GM18951 (cell line): Measurements from ENCODE around the gene TUBB4B.

Experiments used
- POLR2A ChIP-seq: IDR thresholded peaks from 4 replicates; pipeline ENCODE4 v1.6.1; 2011; ENCODE audit warnings: mild to moderate bottlenecking; ENCODE audit not compliant: insufficient read length, insufficient read depth; ENCODE audit errors: extremely low read depth
- in situ Hi-C: fragments of 300-500 bp; cut with MboI; formaldehyde crosslinking; loops from one replicate; pipeline ENCODE4 v1.12.0; 2022; ENCODE audit warnings: low sequenced_read_pairs, mixed read lengths, inconsistent platforms; ENCODE audit not compliant: unreplicated experiment

TUBB4B gene

GRCh38 chr9:137218212-137218753 is 22.8 kb upstream of the TUBB4B start:
- in situ Hi-C loops: no loop called here
- TF ChIP-seq POLR2A: no peak

GRCh38 chr9:137218754-137219271 is 22.3 kb upstream of the TUBB4B start:
- no peak for TF ChIP-seq POLR2A
- in situ Hi-C loops: no loop called here

GRCh38 chr9:137219757-137220316 is 21.2 kb upstream of the TUBB4B start:
- in situ Hi-C loops: loop anchor here (10.0 kb wide), 1 partner anchor 95 kb away; no protein-coding TSS in a partner anchor
- no peak for TF ChIP-seq POLR2A

- TF ChIP-seq POLR2A: no peak
- in situ Hi-C loops: loop anchor here (10.0 kb wide), 1 partner anchor 96 kb away; no protein-coding TSS in a partner anchor
These were observed 20.6 kb upstream of the TUBB4B start for GRCh38 chr9:137220317-137221094.

GRCh38 chr9:137221095-137221505 is 20.0 kb upstream of the TUBB4B start:
- in situ Hi-C loops: loop anchor here (10.0 kb wide), 1 partner anchor 96 kb away; no protein-coding TSS in a partner anchor
- no peak for TF ChIP-seq POLR2A

- in situ Hi-C loops: loop anchor here (10.0 kb wide), 1 partner anchor 97 kb away; no protein-coding TSS in a partner anchor
- no peak for TF ChIP-seq POLR2A
These were observed 19.5 kb upstream of the TUBB4B start for GRCh38 chr9:137221506-137222111.

GRCh38 chr9:137222190-137223077 is 18.7 kb upstream of the TUBB4B start, which contains the start of gene RNF208:
Gene RNF208 (minus strand): TSS chr9:137222240. CDS start chr9:137221212, 1,028 bp downstream.
- in situ Hi-C loops: loop anchor here (10.0 kb wide), 1 partner anchor 98 kb away; no protein-coding TSS in a partner anchor
- TF ChIP-seq POLR2A: peak; percentile 25

GRCh38 chr9:137223078-137223970 is 17.8 kb upstream of the TUBB4B start:
- TF ChIP-seq POLR2A: peak; percentile 86
- in situ Hi-C loops: loop anchor here (10.0 kb wide), 1 partner anchor 99 kb away; no protein-coding TSS in a partner anchor

- no peak for TF ChIP-seq POLR2A
- in situ Hi-C loops: loop anchor here (10.0 kb wide), 1 partner anchor 100 kb away; no protein-coding TSS in a partner anchor
These were observed 16.0 kb upstream of the TUBB4B start, which contains the start of gene CYSRT1 for GRCh38 chr9:137224830-137225694. Gene CYSRT1 (plus strand): TSS chr9:137225174. CDS start chr9:137225622, 448 bp downstream.

- no peak for TF ChIP-seq POLR2A
- in situ Hi-C loops: loop anchor here (10.0 kb wide), 1 partner anchor 101 kb away; no protein-coding TSS in a partner anchor
These were observed 15.3 kb upstream of the TUBB4B start for GRCh38 chr9:137225699-137226331.
